Effector memory CD4-positive, alpha-beta T cell (primary cell): ENCODE data around the gene EBF4.

Source experiments
- DNase-seq, 3 donors: peaks; one replicate each; pipeline ENCODE4 v3.0.0-alpha.2; 2020
- H3K27ac ChIP-seq: 2 replicates; pipeline ENCODE4 v1.7.0; 2013; ENCODE audit warnings: mild to moderate bottlenecking, low read length, moderate library complexity; ENCODE audit not compliant: insufficient read depth, poor library complexity, severe bottlenecking
- H3K27me3 ChIP-seq: replicated peaks from 2 replicates; pipeline ENCODE4 v1.7.0; 2013; ENCODE audit warnings: mild to moderate bottlenecking, low read length; ENCODE audit not compliant: insufficient read depth, control insufficient read depth, poor library complexity, severe bottlenecking
- H3K36me3 ChIP-seq: 2 replicates; pipeline ENCODE4 v1.7.0; 2013; ENCODE audit warnings: mild to moderate bottlenecking, low read length, moderate library complexity; ENCODE audit not compliant: control insufficient read depth, insufficient read depth
- H3K4me1 ChIP-seq: 2 replicates; pipeline ENCODE4 v1.7.0; 2013; ENCODE audit warnings: low read length, mild to moderate bottlenecking; ENCODE audit not compliant: control insufficient read depth, insufficient read depth, poor library complexity, severe bottlenecking
- H3K4me3 ChIP-seq: 2 replicates; pipeline ENCODE4 v1.7.0; 2013; ENCODE audit warnings: low read length, low read depth, mild to moderate bottlenecking; ENCODE audit not compliant: insufficient read depth, poor library complexity, severe bottlenecking
- H3K9me3 ChIP-seq: 2 replicates; pipeline ENCODE4 v1.7.0; 2013; ENCODE audit warnings: mild to moderate bottlenecking, low read length, moderate library complexity; ENCODE audit not compliant: control insufficient read depth

Gene EBF4

GRCh38 chr20:2757001-2757400, 64.4 kb downstream of the EBF4 start:
- no peaks in the 10 kb centered on the region for H3K27me3 ChIP-seq

GRCh38 chr20:2757969-2758368, 65.4 kb downstream of the EBF4 start:
- Histone ChIP-seq H3K4me3 (no peak overlapping the region), H3K27ac (no peak overlapping the region), H3K9me3 (no peaks in the 10 kb centered on the region), H3K36me3 (no peaks in the 10 kb centered on the region), H3K4me1 (peaks cover 7% of the 10 kb centered on the region), H3K27me3 (no peaks in the 10 kb centered on the region)
- DNase-seq, result no peak

More at GRCh38 chr20:2757001-2757400, 64.4 kb downstream of the EBF4 start:
- Histone ChIP-seq H3K4me3 (no peak overlapping the region), H3K27ac (no peak overlapping the region), H3K4me1 (peaks cover 13% of the 10 kb centered on the region), H3K9me3 (no peaks in the 10 kb centered on the region), H3K36me3 (no peaks in the 10 kb centered on the region)
- DNase-seq, result no peak

DNA sequence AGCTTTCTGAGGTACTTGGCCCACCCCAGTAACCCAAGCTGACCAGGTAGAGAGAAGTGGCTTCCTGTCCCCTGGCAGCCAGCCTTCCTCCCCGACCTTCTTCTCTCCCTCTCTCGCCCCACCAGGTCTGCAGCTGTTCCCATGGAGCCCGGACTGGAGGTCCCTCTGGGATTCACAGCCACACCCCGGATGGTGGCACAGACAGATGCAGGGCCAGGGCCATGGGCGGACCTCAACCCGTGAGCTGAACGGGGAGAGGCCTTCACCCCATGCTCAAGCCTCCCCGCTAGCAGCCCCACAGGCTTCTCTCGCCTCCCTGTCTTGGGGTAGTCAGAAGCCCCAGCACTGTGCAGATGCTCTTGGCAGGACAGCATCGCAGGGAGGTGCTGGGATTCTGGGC, 66.6 kb downstream of the EBF4 start:
- H3K27ac ChIP-seq, result no peak overlapping the region
- H3K27me3 ChIP-seq, result no peaks in the 10 kb centered on the region
- no peak for DNase-seq
- H3K4me1 ChIP-seq, result no peaks in the 10 kb centered on the region
- H3K9me3 ChIP-seq, result no peaks in the 10 kb centered on the region
- H3K36me3 ChIP-seq, result no peaks in the 10 kb centered on the region
- no peak overlapping the region for H3K4me3 ChIP-seq

DNA sequence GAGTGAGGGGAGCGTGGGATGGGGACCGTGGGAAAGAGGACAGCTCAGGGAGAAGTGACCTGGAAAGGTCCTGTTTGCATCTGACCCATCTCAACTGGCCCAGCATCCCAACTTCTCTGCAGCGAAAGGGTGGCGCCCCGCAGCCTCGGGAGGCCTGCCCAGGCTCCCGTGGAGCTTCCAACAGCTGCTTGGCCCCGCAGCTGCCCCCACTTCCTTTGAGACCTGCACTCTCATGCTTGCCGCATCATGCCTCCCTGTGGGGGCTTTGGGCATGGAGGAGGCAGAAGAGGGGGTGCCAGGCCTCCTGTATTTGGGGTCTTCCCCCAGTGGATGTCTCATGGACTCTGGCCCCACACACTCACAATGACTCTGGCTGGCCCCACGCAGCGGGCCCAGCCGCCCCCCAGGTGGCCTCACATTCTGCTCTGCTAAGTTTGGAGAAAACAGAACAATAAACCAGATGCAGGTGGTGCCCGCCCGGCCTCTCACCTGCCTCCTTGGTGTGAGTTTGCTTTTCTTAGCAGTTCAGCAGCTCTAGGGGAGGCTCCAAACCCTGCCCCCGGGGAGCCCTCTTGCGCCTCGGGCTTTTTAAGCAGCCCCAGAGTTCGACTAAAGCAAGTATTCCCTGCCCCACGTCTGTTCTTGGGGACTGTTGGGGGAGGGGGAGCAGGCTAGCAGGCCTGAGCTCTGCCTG, 67.2 kb downstream of the EBF4 start:
- Histone ChIP-seq H3K9me3 (no peaks in the 10 kb centered on the region), H3K4me1 (no peaks in the 10 kb centered on the region), H3K27ac (no peak overlapping the region), H3K36me3 (no peaks in the 10 kb centered on the region), H3K27me3 (no peaks in the 10 kb centered on the region), H3K4me3 (no peak overlapping the region)
- no peak for DNase-seq

- no peaks in the 10 kb centered on the region for H3K27me3 ChIP-seq
- DNase-seq, result no peak
- H3K36me3 ChIP-seq, result no peaks in the 10 kb centered on the region
- H3K27ac ChIP-seq, result no peak overlapping the region
- H3K9me3 ChIP-seq, result no peaks in the 10 kb centered on the region
- no peak overlapping the region for H3K4me3 ChIP-seq
- no peaks in the 10 kb centered on the region for H3K4me1 ChIP-seq
These were observed 67.8 kb downstream of the EBF4 start for GRCh38 chr20:2760297-2760951.

GRCh38 chr20:2760952-2761305, 68.3 kb downstream of the EBF4 start:
- no peaks in the 10 kb centered on the region for H3K36me3 ChIP-seq
- H3K27me3 ChIP-seq, result no peaks in the 10 kb centered on the region

DNA sequence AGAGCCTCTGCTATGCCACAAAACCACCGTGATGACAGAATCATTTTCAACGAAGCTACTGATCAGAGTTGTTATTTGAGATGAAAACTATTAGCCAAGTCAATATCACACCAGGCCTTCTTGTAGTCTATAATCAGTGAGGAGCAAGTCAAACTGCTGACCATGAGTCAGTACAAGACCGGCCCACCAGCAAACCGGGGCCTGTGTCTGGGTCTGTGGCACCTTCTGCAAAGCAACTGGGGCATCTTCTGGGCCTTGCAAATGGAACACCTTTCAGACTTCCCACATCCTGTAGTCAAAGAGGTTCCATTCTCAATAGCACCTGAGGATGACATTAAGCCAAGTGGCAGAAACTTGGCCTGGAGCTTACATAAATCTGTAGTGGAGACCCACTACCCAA, 69.3 kb downstream of the EBF4 start:
- Histone ChIP-seq H3K4me3 (no peak overlapping the region), H3K36me3 (no peaks in the 10 kb centered on the region), H3K27me3 (no peaks in the 10 kb centered on the region), H3K4me1 (no peaks in the 10 kb centered on the region), H3K9me3 (no peaks in the 10 kb centered on the region), H3K27ac (no peak overlapping the region)
- DNase-seq, result no peak

More at GRCh38 chr20:2760952-2761305, 68.3 kb downstream of the EBF4 start:
- no peak for DNase-seq
- H3K27ac ChIP-seq, result no peak overlapping the region
- no peaks in the 10 kb centered on the region for H3K9me3 ChIP-seq
- no peaks in the 10 kb centered on the region for H3K4me1 ChIP-seq
- no peak overlapping the region for H3K4me3 ChIP-seq

DNA sequence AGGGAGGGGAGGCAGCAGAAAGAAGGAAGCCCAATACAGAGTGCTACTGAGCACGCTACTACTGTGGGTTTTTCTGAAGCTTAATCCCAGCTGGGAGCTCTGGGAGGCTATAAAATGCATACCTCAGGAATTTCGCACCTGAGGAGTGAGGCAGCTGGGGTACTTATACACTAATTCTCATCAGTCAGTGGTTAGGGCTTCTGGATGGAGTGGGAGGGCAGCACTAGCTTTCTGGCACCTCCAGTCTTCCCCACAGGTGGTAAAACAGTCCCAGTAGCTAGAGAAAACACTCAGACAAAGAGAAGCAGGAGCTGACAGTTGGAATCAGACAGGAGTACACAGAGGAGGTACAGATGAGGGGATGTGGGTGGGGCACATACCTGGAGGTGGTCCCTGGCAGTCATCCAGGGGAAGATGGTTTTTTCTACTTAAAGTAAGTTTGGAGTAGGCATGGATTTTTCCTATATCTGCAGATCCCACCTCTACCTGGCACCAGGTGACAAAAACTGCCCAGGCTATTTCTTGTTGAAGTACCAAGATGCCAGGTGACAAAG, 70.1 kb downstream of the EBF4 start:
- H3K27ac ChIP-seq, result no peak overlapping the region
- no peaks in the 10 kb centered on the region for H3K36me3 ChIP-seq
- H3K27me3 ChIP-seq, result no peaks in the 10 kb centered on the region
- no peak overlapping the region for H3K4me3 ChIP-seq
- no peaks in the 10 kb centered on the region for H3K9me3 ChIP-seq
- no peaks in the 10 kb centered on the region for H3K4me1 ChIP-seq
- DNase-seq, result no peak

DNA sequence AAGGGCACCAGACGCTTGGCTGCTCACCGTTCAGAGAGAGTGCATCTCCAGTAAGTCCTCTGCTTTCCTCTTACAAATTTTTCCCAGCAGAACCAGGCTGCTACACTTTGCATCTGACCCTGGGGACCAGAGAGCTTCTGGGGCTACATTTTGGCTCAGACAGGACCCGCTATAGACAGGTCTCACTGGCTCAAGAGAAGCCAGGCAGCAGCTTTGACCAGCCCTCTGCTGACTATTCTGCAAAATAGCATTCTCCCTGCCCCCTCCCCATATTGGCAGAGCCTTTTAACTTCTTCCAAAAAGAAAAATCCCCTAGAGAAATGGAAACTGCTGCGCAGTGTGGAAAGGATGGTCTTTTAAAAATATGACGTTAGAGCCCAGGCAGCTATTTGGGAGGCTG, 70.6 kb downstream of the EBF4 start:
- Histone ChIP-seq H3K27me3 (no peaks in the 10 kb centered on the region), H3K36me3 (no peaks in the 10 kb centered on the region), H3K4me1 (no peaks in the 10 kb centered on the region), H3K4me3 (no peak overlapping the region), H3K27ac (no peak overlapping the region), H3K9me3 (no peaks in the 10 kb centered on the region)
- DNase-seq, result no peak
